ENCODE data around the gene CDH24. TPM values are rescaled to one million over a fixed set of nuclear protein-coding genes. Genes with fewer than 3 reads are reported as not detected.

The CDH24 gene
- total and polyA plus RNA-seq, 2 of the 8 experiments (the other 6 are each of a cell fraction or from before 2014, with no cell fraction given) = 18.1 to 27.6 TPM

DNA sequence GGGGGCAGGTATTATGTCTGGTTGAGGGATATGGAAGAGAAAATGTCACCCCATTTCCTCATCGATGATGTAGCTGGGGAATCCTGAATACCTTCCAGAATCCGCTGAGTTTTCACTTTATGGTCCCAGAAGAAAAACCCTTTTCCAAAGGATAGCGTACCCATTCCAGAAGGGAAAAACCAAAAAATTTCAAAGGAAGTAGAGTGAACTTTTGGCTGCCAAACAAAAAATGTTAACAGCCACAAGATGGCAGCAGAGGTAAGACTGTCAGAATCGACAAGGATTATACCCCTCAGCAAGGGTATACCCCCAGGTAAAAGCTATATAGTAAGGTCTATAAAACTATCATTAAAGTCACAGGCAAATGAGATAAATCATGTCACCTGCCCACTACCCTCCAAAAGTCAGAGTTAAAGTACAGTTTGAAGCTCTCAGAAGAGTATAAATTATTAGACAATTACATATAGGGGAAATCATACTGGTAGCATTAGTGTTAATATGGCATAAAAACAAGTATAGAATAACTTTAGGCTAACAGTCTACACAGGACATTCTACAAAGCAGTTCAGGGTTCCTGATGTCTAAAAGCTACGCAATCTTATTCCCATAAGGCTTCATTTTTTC lies 19.6 kb upstream of the CDH24 start (continued):
- TF ChIP-seq POU5F1 (IDR thresholded peaks at IDR 0.05; ENCODE audit: low read depth, low read length) = no peak

Measured in H1 (cell line).